Measurements from ENCODE around the gene CCDC17.

- TF ChIP-seq EZH2 (IDR thresholded peaks at IDR 0.05; ENCODE audit: low read length, unreplicated experiment) (no peak), CTCF (conservative IDR thresholded peaks at IDR 0.05; ENCODE audit: low read depth, low read length) (no peak), EZH2phosphoT487 (IDR thresholded peaks at IDR 0.05; ENCODE audit: borderline replicate concordance, low read length) (no peak)
Measured at GRCh38 chr1:45669379-45669778, 45.5 kb upstream of the CCDC17 start.

Data from PC-3 (cell line).